C4-2B (cell line): ENCODE measurements around the gene DYNC2I2.
A peak's percentile ranks its signal among the peaks of the same experiment; 100 is the strongest.

Source experiments
- H3K27ac ChIP-seq: fragments of 450-650 bp; 2 replicates; pipeline ENCODE4 v1.5.1; 2017
- CTCF ChIP-seq: fragments of 450-650 bp; conservative IDR thresholded peaks from 2 replicates; pipeline ENCODE4 v1.5.1; 2017; ENCODE audit warnings: mild to moderate bottlenecking
- ZFX ChIP-seq: fragments of 450-650 bp; IDR thresholded peaks from 2 replicates; pipeline ENCODE4 v1.6.1; 2017

Gene DYNC2I2

DNA sequence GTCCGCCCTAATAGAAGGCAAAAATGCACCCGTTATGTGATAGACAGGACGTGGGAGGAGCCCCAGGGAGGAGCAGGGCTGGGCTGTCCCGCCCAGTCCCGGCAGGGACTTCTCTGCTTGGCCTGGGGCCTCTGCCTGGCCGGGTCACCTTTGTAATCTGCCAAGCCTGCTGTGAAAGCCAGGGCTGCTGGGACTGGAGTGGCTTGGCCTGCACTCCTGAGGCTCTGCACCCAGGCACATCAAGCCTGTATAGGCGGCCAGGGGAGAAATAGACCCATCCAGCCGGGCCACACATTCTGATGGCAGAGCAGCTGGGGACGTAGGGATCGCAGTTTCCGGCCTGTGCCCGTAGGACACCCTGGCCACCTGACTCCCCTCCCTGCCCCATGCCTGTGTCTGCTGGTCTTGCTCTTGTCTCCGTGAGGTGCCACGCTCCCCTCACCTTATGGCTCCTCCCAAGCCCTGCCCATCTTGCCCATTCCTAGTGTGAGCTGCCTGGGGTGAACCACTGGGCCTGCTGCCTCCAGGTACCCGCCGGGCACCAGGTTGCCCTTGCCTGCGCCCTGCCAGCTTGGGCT lies 28.1 kb downstream of the DYNC2I2 start:
- H3K27ac ChIP-seq, result peak overlapping the region; percentile 32
- no peak for TF ChIP-seq CTCF
- TF ChIP-seq ZFX, result no peak

- no peak for TF ChIP-seq ZFX
- no peak overlapping the region for H3K27ac ChIP-seq
Observed at GRCh38 chr9:128627906-128628305, 28.7 kb downstream of the DYNC2I2 start.

GRCh38 chr9:128627127-128627715 lies 29.4 kb downstream of the DYNC2I2 start:
- H3K27ac ChIP-seq, result no peak overlapping the region
- no peak for TF ChIP-seq CTCF
- no peak for TF ChIP-seq ZFX

GRCh38 chr9:128626181-128626580 lies 30.5 kb downstream of the DYNC2I2 start:
- TF ChIP-seq CTCF (no peak), ZFX (no peak)

GRCh38 chr9:128625391-128626146 lies 31.1 kb downstream of the DYNC2I2 start:
- TF ChIP-seq ZFX (no peak), CTCF (no peak)

More at GRCh38 chr9:128626181-128626580, 30.5 kb downstream of the DYNC2I2 start:
- no peak overlapping the region for H3K27ac ChIP-seq

GRCh38 chr9:128624566-128624965 lies 32.1 kb downstream of the DYNC2I2 start:
- peak overlapping the region; percentile 59 for H3K27ac ChIP-seq
- no peak for TF ChIP-seq CTCF
- no peak for TF ChIP-seq ZFX

More at GRCh38 chr9:128625391-128626146, 31.1 kb downstream of the DYNC2I2 start:
- H3K27ac ChIP-seq, result peak overlapping the region; percentile 59

DNA sequence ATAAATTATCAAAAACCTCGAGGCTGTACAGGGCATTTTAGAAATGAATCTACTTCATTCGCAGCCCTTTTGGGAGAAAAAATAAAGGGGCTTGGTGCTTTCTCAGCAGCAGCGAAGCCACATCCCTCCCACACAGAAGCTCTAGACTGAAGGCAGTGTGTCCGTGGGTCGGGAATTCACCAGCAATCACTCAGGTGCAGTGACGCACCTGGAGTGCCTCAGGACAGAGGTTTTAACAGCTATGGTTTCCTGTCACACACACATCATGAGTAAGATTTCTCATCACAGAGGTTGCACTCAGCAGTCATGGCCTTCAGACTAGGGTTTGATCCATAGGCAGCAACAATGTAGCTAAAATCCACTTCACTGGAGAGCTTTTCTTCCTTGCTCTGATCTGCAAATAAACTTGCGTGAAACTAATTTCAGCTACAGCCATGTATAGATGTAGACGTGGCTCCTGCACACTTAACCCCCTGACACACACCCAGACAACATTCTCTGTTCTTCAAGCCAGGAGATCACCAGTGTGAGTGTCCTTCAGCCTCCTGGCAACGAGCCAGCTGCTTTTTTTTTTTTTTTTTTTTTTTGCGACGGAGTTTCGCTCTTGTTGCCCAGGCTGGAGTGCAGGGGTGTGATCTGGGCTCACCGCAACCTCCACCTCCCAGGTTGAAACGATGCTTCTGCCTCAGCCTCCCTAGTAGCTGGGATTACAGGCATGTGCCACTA lies 34.8 kb downstream of the DYNC2I2 start:
- no peak overlapping the region for H3K27ac ChIP-seq
- TF ChIP-seq CTCF, result no peak
- no peak for TF ChIP-seq ZFX
